A549 (cell line): Measurements from ENCODE around the gene SLCO2A1. TPM values are rescaled to one million over a fixed set of nuclear protein-coding genes. Genes with fewer than 3 reads are reported as not detected.

Experiments used
- ATAC-seq, 2 experiments: fragments of 200-7000 bp in 1 of 2; fragments of >200 bp in 1 of 2; cut with Nextera tagmentation in 1 of 2; cut with Tn5 transposase in 1 of 2; 3 replicates each; pipeline versions ENCODE4 v1.8.0 to v1.9.1; 2018 to 2020; ENCODE audit warnings: mild to moderate bottlenecking in 1 of 2, moderate library complexity in 1 of 2
- CTCF ChIA-PET: fragments of 300-600 bp; sonication (Branson Sonifier 250); formaldehyde crosslinking; extraction: SDS; loops from one replicate; lab custom pipeline; 2021; ENCODE audit warnings: antibody characterized with exemption, inconsistent platforms; lab: Yijun Ruan, JAX
- POLR2A ChIA-PET: fragments of 350-600 bp; formaldehyde crosslinking; extraction: SDS; loops from one replicate; lab custom pipeline; 2021; ENCODE audit warnings: antibody characterized with exemption, inconsistent platforms; lab: Yijun Ruan, JAX
- DNase-seq, 2 experiments: peaks; one replicate each; pipeline versions ENCODE4 v3.0.0 to v3.0.0-alpha.2; 2011 to 2016; ENCODE audit warnings: low read depth in 1 of 2, low spot score in 1 of 2
- FAIRE-seq: peaks from 2 replicates; lab custom pipeline; 2011; peaks lifted over from hg19 to GRCh38; lab: Jason Lieb, UNC
- H3K27ac ChIP-seq, 2 experiments: fragments of >200 bp; sonication (Bioruptor Twin); formaldehyde crosslinking; 3 replicates each; pipeline ENCODE4 v1.5.1; 2016 to 2017
- H3K4me1 ChIP-seq: fragments of >200 bp; sonication (Bioruptor Twin); formaldehyde crosslinking; 3 replicates; pipeline ENCODE4 v1.6.1; 2016
- H3K4me2 ChIP-seq: fragments of >200 bp; sonication (Bioruptor Twin); formaldehyde crosslinking; 3 replicates; pipeline ENCODE4 v1.6.1; 2016
- H3K4me3 ChIP-seq: fragments of >200 bp; sonication (Bioruptor Twin); formaldehyde crosslinking; 3 replicates; pipeline ENCODE4 v1.5.1; 2016
- H3K9me3 ChIP-seq: fragments of >200 bp; sonication (Bioruptor Twin); formaldehyde crosslinking; 3 replicates; pipeline ENCODE4 v1.6.1; 2016
- ESRRA ChIP-seq: fragments of 150-350 bp; IDR thresholded peaks from 2 replicates; pipeline ENCODE4 v1.6.1; 2014; ENCODE audit warnings: mild to moderate bottlenecking, low read length, borderline replicate concordance
- HOXA7 ChIP-seq: fragments of 250-450 bp; sonication (Bioruptor Pico); IDR thresholded peaks from 2 replicates; pipeline ENCODE4 v1.5.0; 2020; ENCODE audit warnings: mild to moderate bottlenecking, moderate library complexity
- HOXB5 ChIP-seq: fragments of 250-450 bp; sonication (Bioruptor Pico); IDR thresholded peaks from 2 replicates; pipeline ENCODE4 v1.5.0; 2020; ENCODE audit warnings: mild to moderate bottlenecking, moderate library complexity
- KDM1A ChIP-seq: fragments of 200-600 bp; sonication (generic); IDR thresholded peaks from 2 replicates; pipeline ENCODE4 v1.6.1; 2016; ENCODE audit warnings: low read depth, mild to moderate bottlenecking
- NFE2L2 ChIP-seq: fragments of 150-350 bp; conservative IDR thresholded peaks from 2 replicates; pipeline ENCODE4 v1.6.1; 2014; ENCODE audit warnings: low read length
- PHF8 ChIP-seq: fragments of 200-600 bp; sonication (generic); IDR thresholded peaks from 2 replicates; pipeline ENCODE4 v1.6.1; 2016; ENCODE audit warnings: low read depth, mild to moderate bottlenecking, antibody characterized with exemption, moderate library complexity, borderline replicate concordance
- POLR2A ChIP-seq: IDR thresholded peaks from 2 replicates; pipeline ENCODE4 v1.6.1; 2012; ENCODE audit warnings: mild to moderate bottlenecking, low read length
- RAD21 ChIP-seq, 2 experiments: fragments of >200 bp in 1 of 2; sonication (Bioruptor Twin) in 1 of 2; formaldehyde crosslinking in 1 of 2; IDR thresholded peaks in 1 of 2; conservative IDR thresholded peaks in 1 of 2; 2 replicates in 1 of 2; 3 replicates in 1 of 2; pipeline ENCODE4 v1.6.1; 2012 to 2018; ENCODE audit warnings: inconsistent platforms in 1 of 2
- RARB ChIP-seq: fragments of 250-450 bp; sonication (Bioruptor Pico); IDR thresholded peaks from 2 replicates; pipeline ENCODE4 v1.8.0; 2021; ENCODE audit warnings: mild to moderate bottlenecking, moderate library complexity
- RFX5 ChIP-seq: fragments of 450-650 bp; IDR thresholded peaks from 2 replicates; pipeline ENCODE4 v1.7.1; 2014; ENCODE audit warnings: antibody characterized with exemption, mild to moderate bottlenecking, moderate library complexity
- ZC3H11A ChIP-seq: fragments of 450-650 bp; IDR thresholded peaks from 2 replicates; pipeline ENCODE4 v1.6.1; 2014; ENCODE audit warnings: antibody characterized with exemption, mild to moderate bottlenecking
- WGBS: methylation state at CpG from one replicate; pipeline ENCODE4 v1.1.6; 2017; ENCODE audit errors: missing lambda C conversion rate; 5-methylcytosine and 5-hydroxymethylcytosine counted together
- polyA plus RNA-seq, 4 experiments: library from polyadenylated mRNA; depleted of rRNA in 3 of 4; stranded (reverse); fragments of >200 nt; fragmentation: RNase III in 1 of 4; extraction: RNeasy Plus Mini Kit Qiagen cat#74134 plus additional on column Dnase treatment in 1 of 4; gene quantifications; 2 replicates in 3 of 4; 3 replicates in 1 of 4; pipeline ENCODE4 v1.2.3, GENCODE V29; 2011 to 2017
- TF ChIP-seq, protein P1 (sequence below): fragments of >200 bp; sonication (Bioruptor Twin); formaldehyde crosslinking; IDR thresholded peaks from 3 replicates; pipeline ENCODE4 v1.5.1; 2016
- TF ChIP-seq, protein P2 (sequence below): fragments of >200 bp; sonication (Bioruptor Twin); formaldehyde crosslinking; IDR thresholded peaks from 3 replicates; pipeline ENCODE4 v1.6.1; 2016
- TF ChIP-seq, protein P3 (sequence below): IDR thresholded peaks from 2 replicates; pipeline ENCODE4 v1.6.1; 2012
- TF ChIP-seq, protein P4 (sequence below): IDR thresholded peaks from 2 replicates; pipeline ENCODE4 v1.6.1; 2012; ENCODE audit warnings: low read depth, borderline replicate concordance
- TF ChIP-seq, protein P5 (sequence below): fragments of >200 bp; sonication (Bioruptor Twin); formaldehyde crosslinking; IDR thresholded peaks from 2 replicates; pipeline ENCODE4 v1.6.1; 2016
- TF ChIP-seq, protein P6 (sequence below): fragments of 250-450 bp; sonication (Bioruptor Pico); IDR thresholded peaks from 2 replicates; pipeline ENCODE4 v1.5.0; 2021; ENCODE audit warnings: mild to moderate bottlenecking, moderate library complexity, borderline replicate concordance

Gene SLCO2A1
- polyA plus RNA-seq, 2 of the 4 experiments (the other 2 are of a cell fraction) = 0.12 TPM; not detected in 1

DNA sequence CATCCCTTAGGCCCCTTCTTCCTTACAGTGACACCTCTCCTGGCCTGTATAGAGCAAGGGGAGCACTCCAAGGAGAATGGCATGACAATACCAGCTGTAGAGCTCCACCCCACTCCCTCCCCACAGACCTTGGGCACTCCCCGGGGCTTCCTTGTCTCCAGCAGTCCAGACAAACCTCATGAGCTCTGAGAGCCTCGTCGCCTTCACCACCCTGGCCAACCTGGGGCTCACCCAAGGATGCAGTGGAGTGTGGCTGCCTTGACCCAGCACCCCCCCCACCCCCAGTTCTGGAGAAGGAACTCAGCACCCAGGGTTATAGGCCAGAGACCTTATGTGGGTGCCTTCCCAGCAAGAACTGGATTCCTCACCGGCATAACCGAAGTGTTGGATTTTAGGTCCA lies 7.4 kb upstream of the SLCO2A1 start (continued):
- TF ChIP-seq, protein P1, sequence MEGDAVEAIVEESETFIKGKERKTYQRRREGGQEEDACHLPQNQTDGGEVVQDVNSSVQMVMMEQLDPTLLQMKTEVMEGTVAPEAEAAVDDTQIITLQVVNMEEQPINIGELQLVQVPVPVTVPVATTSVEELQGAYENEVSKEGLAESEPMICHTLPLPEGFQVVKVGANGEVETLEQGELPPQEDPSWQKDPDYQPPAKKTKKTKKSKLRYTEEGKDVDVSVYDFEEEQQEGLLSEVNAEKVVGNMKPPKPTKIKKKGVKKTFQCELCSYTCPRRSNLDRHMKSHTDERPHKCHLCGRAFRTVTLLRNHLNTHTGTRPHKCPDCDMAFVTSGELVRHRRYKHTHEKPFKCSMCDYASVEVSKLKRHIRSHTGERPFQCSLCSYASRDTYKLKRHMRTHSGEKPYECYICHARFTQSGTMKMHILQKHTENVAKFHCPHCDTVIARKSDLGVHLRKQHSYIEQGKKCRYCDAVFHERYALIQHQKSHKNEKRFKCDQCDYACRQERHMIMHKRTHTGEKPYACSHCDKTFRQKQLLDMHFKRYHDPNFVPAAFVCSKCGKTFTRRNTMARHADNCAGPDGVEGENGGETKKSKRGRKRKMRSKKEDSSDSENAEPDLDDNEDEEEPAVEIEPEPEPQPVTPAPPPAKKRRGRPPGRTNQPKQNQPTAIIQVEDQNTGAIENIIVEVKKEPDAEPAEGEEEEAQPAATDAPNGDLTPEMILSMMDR = no peak
- TF ChIP-seq KDM1A = no peak
- TF ChIP-seq, protein P2, sequence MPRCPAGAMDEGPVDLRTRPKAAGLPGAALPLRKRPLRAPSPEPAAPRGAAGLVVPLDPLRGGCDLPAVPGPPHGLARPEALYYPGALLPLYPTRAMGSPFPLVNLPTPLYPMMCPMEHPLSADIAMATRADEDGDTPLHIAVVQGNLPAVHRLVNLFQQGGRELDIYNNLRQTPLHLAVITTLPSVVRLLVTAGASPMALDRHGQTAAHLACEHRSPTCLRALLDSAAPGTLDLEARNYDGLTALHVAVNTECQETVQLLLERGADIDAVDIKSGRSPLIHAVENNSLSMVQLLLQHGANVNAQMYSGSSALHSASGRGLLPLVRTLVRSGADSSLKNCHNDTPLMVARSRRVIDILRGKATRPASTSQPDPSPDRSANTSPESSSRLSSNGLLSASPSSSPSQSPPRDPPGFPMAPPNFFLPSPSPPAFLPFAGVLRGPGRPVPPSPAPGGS = no peak
- TF ChIP-seq, protein P3, sequence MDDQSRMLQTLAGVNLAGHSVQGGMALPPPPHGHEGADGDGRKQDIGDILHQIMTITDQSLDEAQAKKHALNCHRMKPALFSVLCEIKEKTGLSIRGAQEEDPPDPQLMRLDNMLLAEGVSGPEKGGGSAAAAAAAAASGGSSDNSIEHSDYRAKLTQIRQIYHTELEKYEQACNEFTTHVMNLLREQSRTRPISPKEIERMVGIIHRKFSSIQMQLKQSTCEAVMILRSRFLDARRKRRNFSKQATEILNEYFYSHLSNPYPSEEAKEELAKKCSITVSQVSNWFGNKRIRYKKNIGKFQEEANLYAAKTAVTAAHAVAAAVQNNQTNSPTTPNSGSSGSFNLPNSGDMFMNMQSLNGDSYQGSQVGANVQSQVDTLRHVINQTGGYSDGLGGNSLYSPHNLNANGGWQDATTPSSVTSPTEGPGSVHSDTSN = no peak
- no peak for TF ChIP-seq PHF8

DNA sequence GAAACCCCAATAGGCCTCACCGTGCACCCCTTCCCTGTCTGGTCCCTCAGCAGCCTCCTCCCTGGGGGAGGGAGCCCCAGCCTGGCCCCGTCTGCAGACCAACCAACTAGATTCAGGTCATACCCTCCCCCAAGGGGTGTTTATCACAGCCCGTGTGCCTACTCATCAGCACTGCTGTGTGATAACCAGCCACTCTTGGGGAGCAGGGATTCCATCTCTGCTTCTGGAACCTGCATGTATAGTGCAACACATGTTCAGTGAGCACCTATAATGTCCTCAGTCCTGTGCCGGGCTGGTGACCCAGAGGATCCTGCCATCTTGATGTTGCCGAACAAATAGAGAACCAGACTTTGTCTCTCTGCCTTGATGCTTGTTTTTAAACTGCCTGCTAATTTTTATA lies 6.6 kb upstream of the SLCO2A1 start:
- FAIRE-seq (no peak), DNase-seq (no peak), ATAC-seq (no peak)
- H3K4me3 ChIP-seq = no peak overlapping the region
- 77% methylated on average over 5 of the region's 5 CpGs for WGBS
- no peak overlapping the region for H3K4me2 ChIP-seq
- POLR2A ChIA-PET = no interaction called here
- H3K27ac ChIP-seq = no peak overlapping the region
- CTCF ChIA-PET = no interaction called here
- H3K4me1 ChIP-seq = no peaks in the 10 kb centered on the region
- H3K9me3 ChIP-seq = no peaks in the 10 kb centered on the region
- TF ChIP-seq POLR2A = no peak
- TF ChIP-seq ESRRA = no peak
- TF ChIP-seq RAD21 (conservative IDR thresholded peaks at IDR 0.05 in 1 of 2, IDR thresholded peaks at IDR 0.05 in 1 of 2) = no peak
- no peak for TF ChIP-seq ZC3H11A

DNA sequence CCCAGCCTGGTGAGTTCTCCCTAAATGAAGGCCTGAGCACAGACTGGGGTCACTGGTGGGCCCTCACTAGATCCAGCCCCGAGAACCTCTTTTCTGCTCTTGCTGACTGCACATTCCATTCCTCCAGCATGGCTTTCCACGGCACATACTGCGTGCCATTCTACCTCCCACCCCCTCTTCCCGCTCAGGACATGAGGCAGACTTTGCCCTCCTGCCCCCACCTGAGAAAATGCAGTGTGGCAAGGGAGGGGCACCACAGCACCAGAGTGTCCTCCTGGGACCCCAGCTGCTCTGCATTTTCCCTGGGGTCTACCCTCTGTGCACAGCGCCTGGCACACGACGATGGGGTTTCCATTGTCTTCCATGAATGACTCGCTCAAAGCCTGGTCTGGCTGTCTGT lies 6.1 kb upstream of the SLCO2A1 start:
- Histone ChIP-seq H3K4me3 (no peak overlapping the region), H3K4me2 (no peak overlapping the region), H3K9me3 (no peaks in the 10 kb centered on the region), H3K4me1 (no peaks in the 10 kb centered on the region), H3K27ac (no peak overlapping the region)
- ChIA-PET POLR2A (no interaction called here), CTCF (no interaction called here)
- ATAC-seq (no peak), FAIRE-seq (no peak), DNase-seq (no peak)
- 86% methylated on average over 8 of the region's 8 CpGs for WGBS
- TF ChIP-seq, protein P4, sequence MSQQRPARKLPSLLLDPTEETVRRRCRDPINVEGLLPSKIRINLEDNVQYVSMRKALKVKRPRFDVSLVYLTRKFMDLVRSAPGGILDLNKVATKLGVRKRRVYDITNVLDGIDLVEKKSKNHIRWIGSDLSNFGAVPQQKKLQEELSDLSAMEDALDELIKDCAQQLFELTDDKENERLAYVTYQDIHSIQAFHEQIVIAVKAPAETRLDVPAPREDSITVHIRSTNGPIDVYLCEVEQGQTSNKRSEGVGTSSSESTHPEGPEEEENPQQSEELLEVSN = no peak
- TF ChIP-seq RFX5 = no peak
- TF ChIP-seq, protein P5, sequence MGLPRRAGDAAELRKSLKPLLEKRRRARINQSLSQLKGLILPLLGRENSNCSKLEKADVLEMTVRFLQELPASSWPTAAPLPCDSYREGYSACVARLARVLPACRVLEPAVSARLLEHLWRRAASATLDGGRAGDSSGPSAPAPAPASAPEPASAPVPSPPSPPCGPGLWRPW = no peak
- TF ChIP-seq, protein P2 = no peak
- no peak for TF ChIP-seq HOXA7 (CRISPR knock-in tag)
- TF ChIP-seq RARB = no peak
- no peak for TF ChIP-seq NFE2L2
- TF ChIP-seq, protein P3 = no peak
- TF ChIP-seq, protein P6, sequence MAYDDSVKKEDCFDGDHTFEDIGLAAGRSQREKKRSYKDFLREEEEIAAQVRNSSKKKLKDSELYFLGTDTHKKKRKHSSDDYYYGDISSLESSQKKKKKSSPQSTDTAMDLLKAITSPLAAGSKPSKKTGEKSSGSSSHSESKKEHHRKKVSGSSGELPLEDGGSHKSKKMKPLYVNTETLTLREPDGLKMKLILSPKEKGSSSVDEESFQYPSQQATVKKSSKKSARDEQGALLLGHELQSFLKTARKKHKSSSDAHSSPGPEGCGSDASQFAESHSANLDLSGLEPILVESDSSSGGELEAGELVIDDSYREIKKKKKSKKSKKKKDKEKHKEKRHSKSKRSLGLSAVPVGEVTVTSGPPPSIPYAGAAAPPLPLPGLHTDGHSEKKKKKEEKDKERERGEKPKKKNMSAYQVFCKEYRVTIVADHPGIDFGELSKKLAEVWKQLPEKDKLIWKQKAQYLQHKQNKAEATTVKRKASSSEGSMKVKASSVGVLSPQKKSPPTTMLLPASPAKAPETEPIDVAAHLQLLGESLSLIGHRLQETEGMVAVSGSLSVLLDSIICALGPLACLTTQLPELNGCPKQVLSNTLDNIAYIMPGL = no peak
- no peak for TF ChIP-seq HOXB5 (CRISPR knock-in tag)
- TF ChIP-seq ESRRA = no peak
